ENCODE measurements around the gene ETS1.

- TF ChIP-seq CTCF (IDR thresholded peaks at IDR 0.05): no peak
- no peak for TF ChIP-seq POLR2AphosphoS5 (IDR thresholded peaks at IDR 0.05; ENCODE audit: low read depth, low read length)
Measured at GRCh38 chr11:128420265-128420664, 167.1 kb downstream of the ETS1 start.
